IPS-18c (cell line): ENCODE results near the gene KLF14.
A peak's percentile ranks its signal among the peaks of the same experiment; 100 is the strongest.
"Not testable (repeated sequence)": the region's sequence is repeated elsewhere in the genome, so short reads cannot be mapped to it uniquely, and the experiment has no call there.

Experiments
- H3K4me3 ChIP-seq: 2 replicates; pipeline ENCODE4 v1.7.0; 2013; ENCODE audit warnings: low read depth, mild to moderate bottlenecking, low read length, moderate library complexity; ENCODE audit not compliant: insufficient read depth
- H3K9me3 ChIP-seq: one replicate; pipeline ENCODE4 v1.6.1; 2013; ENCODE audit warnings: mild to moderate bottlenecking, low read length, moderate library complexity; ENCODE audit not compliant: control insufficient read depth, insufficient read depth

Gene KLF14

DNA sequence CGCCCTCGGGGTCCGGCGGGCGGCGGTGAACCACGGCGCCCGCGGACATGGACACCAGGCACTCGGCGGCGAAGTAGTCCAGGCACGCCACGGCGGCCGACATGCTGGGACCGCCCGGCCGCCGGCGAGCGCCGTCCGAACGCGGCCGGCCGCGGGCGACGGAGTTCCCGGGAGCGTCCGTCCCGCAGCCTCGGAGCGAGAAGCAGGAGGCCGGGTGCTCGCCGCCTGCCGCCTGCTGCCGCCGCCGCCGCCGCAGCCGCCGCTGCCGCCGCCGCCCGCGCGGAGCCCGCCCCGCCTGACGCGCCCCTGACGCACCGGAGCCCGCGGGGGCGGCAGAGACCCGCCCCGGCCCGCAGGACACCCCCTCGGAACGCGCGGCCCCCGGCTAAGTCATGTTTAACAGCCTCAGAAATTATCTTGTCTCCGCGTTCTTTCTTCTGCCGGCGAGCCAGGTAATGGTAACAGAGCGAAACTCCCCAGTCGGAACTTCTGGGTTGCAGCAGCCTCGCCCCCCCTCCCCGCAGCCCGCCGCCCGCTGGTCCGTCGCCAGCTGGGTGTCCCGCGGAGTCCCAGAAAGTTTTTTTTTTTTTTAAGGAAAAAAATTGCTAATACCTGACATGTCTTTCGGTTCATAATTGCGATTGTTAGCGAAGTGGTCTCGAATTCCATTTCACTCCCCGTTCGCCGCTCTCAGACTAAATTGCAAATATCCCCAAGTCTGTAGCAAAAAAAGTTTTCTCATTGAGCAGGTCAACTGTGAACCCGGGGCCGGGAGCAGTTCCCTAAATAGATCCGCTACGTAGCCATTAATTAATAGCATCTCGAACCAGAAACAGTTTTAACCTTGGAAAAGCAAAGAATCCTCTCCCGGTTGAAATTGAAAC is at the start of gene KLF14:
Gene KLF14 (minus strand): TSS at position 277 of the 884 bp plus-strand sequence. CDS start 174 bp downstream, at position 103.
- H3K9me3 ChIP-seq = peaks cover 10% of the 10 kb centered on the region
- H3K4me3 ChIP-seq = peak within 1 kb of the TSS; percentile 52

DNA sequence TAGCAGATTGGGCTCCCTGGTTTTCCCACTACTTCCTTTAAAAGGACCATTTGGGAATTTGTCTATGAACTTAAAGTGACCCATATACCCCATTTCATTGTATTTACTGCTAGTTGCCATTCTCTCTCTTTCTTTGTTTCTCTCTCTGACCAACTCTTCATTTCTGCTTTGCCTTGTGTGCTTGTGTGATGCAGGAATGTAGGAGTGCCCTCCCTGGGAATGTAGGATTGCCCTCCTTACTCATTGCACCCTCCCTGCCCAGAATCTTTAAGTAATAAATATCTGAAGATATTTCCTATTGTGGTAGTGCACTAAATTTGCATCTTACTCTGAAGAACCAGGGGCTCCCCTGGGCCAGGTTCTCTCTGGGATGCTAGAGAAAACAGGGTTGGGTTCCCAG is 47.3 kb upstream of the KLF14 start:
- Histone ChIP-seq H3K4me3 (no peak overlapping the region), H3K9me3 (peaks cover 3% of the 10 kb centered on the region)

DNA sequence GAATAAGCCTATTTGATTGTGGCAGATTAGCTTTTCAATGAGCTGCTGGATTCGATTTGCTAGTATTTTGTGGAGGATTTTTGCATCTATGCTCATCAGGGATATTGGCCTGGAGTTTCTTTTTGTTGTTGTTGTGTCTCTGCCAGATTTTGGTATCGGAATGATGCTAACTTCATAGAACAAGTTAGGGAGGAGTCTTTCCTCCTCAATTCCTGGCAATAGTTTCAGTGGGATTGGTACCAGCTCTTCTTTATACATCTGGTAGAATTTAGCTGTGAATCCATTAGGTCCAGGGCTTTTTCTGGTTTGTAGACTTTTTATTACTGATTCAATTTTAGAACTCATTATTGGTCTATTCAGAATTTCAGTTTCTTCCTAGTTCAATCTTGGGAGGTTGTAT is 43.4 kb upstream of the KLF14 start:
- H3K9me3 ChIP-seq = no peaks in the 10 kb centered on the region

DNA sequence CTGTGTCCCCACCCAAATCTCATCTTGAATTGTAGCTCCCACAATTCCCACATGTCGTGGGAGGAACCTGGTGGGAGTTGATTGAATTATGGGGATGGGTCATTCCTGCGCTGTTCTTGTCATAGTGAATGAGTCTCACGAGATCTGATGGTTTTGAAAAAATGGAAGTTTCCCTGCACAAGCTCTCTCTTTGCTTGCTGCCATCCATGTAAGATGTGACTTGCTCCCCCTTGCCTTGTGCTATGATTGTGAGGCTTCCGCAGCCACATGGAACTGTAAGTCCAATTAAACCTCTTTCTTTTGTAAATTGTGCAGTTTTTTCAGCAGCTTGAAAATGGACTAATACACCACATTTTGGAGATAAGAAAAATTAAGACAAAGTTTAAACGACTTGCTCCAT is 38.4 kb upstream of the KLF14 start:
- H3K9me3 ChIP-seq = peaks cover 11% of the 10 kb centered on the region
- H3K4me3 ChIP-seq = not testable (repeated sequence)

More for the DNA sequence above, 43.4 kb upstream of the KLF14 start:
- H3K4me3 ChIP-seq = no peak overlapping the region

DNA sequence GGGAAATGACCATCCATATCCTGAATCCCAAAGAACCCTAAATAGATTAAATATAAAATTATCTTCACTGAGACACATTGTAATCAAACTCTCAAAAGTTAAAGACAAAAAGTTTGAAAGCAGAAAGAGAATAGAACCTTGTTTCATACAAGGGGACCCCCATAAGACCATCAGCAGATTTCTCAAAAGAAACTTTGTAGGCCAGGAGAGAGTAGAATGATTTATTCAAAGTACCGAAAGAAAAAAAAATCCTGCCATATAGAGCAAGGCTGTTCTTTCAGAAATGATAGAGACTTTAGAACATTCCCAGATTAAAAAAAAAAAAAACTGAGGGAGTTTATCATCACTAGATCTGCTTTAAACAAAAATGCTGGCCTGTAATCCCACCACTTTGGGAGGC is 34.8 kb upstream of the KLF14 start:
- H3K9me3 ChIP-seq = peaks cover 11% of the 10 kb centered on the region
- H3K4me3 ChIP-seq = no peak overlapping the region

DNA sequence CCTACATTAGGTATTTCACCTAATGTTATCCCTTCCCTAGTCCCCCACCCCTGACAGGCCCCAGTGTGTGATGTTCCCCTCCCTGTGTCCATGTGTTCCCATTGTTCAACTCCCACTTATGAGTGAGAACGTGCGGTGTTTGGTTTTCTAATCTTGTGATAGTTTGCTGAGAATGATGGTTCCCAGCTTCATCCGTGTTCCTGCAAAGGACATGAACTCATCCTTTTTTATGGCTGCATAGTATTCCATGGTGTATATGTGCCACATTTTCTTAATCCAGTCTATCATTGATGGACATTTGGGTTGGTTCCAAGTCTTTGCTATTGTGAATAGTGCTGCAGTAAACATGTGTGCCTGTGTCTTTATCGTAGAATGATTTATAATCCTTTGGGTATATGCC is 30.6 kb upstream of the KLF14 start:
- H3K4me3 ChIP-seq, H3K9me3 ChIP-seq: not testable (repeated sequence)

DNA sequence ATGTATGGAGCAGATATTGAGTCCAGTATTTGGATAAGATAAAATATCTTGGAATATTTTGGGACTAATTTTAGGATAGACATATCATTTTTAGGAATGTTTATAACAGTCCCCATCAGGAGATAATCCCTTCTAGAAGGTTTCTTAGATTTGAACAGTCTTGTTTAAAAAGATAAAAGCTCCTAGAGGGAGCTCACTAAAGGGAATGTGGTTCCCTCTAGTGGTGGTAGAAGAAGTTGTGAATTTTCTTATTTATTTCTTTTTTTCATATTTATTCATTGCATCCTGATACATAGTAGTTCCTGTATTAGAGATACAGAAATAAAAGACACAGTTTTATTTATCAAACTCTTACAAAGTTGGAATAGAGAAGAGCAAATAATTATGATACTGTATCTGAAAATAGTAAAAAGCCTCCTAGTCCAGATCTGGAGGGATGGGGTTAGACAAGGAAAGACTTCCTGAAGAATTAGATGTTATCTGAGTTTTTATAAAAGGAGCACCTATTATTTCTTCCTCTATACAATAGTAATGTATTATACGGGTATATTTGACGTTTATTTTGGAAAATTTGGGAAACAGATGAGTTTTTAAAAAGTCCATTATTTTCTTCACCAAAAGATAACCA is 24.5 kb upstream of the KLF14 start:
- Histone ChIP-seq H3K4me3 (no peak overlapping the region), H3K9me3 (no peaks in the 10 kb centered on the region)

DNA sequence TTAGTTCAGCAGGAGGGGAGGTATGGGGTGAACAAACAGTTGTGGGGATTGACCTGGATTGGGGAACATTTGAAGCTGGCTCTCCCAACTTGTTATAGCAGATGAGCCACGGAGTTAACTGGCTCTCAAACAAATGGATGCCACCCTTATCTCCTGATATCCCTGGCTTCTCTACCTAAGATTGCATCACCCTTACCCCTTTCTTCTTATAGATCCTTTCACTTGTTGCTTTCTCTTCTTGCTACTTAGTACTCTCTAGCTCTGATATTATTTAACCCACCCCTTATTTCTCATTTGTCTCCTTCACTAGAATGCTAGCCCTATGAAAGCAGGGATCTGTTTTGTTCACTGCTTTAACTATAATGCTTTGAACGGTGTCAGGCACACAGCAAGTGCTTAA is 22.3 kb upstream of the KLF14 start:
- no peaks in the 10 kb centered on the region for H3K9me3 ChIP-seq

DNA sequence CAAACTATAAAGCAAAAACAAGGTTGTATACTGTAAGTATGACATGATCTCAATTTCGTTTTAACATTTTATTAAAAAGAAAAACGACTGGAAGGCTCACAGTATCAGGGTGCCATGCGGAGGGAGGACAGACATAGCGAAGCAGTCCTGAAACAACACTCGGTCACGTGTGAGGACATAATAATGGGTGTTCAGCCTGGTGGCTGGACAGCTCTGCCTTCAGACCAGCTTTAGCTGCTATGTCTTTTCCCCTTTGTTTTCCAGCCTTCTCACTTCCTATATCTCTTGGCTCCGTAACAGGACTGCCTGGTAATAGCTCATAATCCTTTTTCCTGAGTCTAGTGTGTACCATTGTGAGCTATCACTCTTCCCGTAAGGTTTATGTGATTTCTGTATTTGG is 18.4 kb upstream of the KLF14 start:
- H3K9me3 ChIP-seq = no peaks in the 10 kb centered on the region

More for the DNA sequence above, 22.3 kb upstream of the KLF14 start:
- H3K4me3 ChIP-seq = no peak overlapping the region

DNA sequence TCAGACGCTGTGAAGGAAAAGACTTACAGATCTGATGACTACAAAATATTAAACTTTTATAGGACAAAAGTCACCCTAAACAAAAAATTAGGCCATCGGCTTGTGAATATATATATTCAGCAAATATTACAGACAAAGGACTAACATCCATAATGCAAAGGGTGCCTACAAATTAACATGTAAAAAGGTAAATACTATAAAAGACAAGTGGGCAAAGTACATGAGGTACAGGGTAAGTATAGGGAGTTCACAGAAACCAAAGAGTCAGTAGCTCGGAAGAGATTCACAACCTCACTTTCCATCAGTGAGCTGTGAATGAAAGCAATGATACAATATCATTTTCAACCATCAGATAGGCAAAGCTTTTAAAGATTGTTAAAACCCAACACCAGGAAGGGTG is 16.7 kb upstream of the KLF14 start:
- Histone ChIP-seq H3K9me3 (no peaks in the 10 kb centered on the region), H3K4me3 (no peak overlapping the region)

More for the DNA sequence above, 18.4 kb upstream of the KLF14 start:
- H3K4me3 ChIP-seq = no peak overlapping the region

DNA sequence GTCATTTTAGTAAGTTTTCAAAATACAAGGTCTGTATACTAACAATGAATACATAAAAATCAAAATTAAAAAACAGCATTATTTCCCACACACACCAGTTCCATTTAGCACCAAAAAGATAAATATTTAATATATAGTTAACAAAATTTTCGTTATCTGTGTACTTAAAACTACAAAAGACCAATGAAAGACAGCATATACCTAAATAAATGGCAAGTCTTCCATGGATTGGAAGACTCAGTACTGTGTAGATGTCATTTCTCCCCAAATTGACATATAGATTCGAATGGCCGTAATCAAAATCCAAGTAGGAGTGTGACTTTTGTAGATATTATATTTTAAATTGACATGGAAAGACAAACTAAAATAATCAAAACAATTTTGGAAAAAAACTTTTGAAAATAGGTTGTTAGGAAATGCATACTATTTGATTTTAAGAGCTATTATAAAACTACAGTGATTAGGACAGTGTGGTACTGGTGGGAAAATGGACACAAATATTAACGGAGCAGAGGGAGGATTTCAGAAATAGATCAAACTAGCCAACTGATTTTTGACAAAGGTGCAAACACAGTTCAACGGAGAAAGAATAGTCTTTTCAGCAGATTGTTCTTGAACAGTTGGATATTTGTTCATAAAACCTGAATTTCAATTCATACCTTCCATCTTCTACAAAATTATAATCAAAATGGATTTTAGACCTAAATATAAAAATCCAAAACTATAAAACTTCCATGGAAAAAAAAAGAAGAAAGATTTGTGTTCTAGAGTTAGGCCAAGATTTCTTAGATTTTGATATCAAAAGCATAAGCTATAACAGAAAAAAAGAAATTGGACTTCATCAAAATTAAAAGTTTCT is 14.8 kb upstream of the KLF14 start:
- Histone ChIP-seq H3K4me3 (no peak overlapping the region), H3K9me3 (no peaks in the 10 kb centered on the region)

DNA sequence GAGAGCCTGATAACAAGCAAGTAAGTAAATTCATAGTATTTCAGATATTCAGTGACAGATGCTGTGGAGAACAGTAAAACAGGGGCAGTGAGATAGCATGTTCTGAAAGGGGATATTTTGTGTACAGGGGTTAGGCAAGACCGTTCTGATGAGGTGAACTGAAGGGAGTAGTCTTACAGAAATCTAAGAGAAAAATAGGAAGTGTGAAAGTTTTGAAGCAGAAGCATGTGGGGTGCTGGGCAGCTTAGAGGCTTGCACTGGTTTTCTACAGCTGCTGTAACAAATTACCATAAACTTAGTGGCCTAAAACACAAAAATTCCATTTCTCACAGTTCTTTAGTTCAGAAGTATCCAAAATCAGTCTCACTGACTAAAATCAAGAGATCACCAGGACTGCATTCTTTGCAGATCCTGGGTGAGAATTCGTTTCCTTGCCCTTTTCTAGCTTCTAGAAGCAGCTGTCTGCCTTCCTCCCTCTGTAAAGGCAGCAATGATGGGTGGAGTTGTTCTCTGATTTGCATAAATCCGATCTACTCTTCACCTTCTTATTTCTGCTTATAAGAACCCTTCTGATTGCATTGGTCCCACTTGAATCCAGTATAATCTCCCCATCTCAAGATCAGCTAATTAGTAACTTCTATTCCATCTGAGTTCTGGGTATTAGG is 7.5 kb upstream of the KLF14 start:
- Histone ChIP-seq H3K4me3 (no peak overlapping the region), H3K9me3 (no peaks in the 10 kb centered on the region)

DNA sequence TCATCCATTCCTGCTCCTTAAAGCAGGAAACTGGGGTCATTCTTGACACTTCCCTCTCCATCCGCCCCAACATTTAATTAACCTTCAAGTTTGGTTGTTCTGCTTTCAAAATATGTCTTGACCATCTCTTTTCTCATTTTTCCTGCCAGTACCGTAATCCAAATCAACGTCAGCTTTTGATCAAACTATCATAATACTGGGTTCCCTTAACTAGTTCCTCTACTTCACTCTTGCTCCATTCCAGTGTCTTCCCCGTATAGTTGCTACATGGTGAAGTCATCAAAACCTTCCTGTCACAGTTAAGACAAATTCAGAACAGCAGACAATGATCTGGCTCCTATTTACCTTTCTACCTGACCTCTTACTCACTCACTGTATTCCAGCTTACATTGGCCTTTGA is 6.6 kb upstream of the KLF14 start:
- Histone ChIP-seq H3K4me3 (no peak overlapping the region), H3K9me3 (no peaks in the 10 kb centered on the region)

DNA sequence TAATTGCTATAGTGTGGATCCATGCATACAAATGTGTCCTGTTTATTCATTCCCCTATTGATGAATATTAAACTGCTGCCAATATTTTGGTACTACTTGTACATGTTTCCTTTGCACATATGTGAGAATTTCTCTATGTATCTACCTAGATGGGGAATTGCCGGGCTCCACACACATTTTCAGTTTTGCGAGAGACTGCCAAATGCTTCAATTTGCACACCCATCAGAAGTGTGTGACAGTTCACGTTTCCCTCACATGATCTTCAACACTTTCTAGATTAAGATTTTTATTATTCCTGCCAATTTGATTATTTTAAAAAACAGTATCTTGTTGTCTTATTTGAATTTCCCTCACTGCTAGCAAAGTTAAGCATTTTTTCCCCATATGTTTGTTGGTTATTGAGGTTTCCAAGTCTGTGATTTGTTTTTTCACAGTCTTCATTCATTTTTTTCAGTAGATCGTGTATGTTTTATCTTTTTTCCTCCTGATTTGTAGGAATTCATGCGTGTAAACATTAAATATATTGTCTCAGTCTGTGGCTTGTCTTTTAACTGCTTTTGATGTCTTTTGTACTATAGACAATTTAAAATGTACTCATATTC is 2.4 kb upstream of the KLF14 start:
- Histone ChIP-seq H3K4me3 (no peak overlapping the region), H3K9me3 (peaks cover 10% of the 10 kb centered on the region)

DNA sequence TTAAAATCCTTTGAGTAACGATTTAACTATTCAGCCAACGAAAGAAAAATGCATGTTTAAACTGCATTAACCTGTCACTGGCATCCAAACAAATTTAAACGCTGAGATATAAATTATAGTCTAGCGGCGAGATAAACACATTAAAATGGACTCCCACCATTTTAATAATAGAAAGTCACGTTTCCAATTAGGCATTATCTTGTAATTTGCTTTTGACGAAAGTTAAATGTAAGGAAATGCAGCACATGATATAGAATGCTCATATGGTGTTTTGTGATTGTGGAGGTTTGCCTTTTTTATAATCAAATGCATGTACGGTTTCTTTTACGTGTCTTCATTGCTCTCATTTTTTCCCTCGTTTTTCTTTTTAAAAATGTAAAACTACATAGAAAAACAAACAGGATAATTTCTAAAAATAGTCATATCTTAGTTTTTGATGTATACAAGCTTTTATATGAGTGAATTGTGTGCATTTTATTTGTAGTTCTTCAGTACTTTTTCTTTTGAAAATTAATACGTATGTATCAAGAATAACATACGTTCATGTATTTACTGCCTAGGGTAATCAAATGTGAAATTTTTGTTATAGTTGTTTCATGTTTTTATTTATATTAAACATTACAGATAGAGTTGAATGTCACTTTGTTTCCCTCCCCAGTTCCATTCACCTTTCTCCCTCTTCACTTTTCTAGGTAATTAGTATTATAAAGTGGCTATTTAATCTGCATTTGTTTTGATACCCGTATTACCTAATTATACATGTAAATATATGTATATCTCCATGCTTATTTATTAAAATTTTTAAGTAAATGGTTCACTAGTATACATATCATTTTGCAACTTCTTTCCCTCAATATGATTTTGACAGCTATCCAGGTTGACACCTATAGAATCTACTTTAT is 1.1 kb upstream of the KLF14 start:
- peak overlapping the region; percentile 40; the same call in 1 of the 2 replicates for H3K4me3 ChIP-seq

More for the DNA sequence above, 1.1 kb upstream of the KLF14 start:
- H3K9me3 ChIP-seq = peaks cover 10% of the 10 kb centered on the region
